Activated T-helper 1 cell treated with anti-CD3 and anti-CD28 coated beads, Interleukin-2, amount 50 U/mL, for 16 hours (primary cell): ENCODE data around the gene HAO2.
"Not testable (repeated sequence)": the region's sequence is repeated elsewhere in the genome, so short reads cannot be mapped to it uniquely, and the experiment has no call there.

Experiments used
- DNase-seq, 2 donors: peaks; one replicate each; pipeline ENCODE4 v3.0.0-alpha.2; 2020; ENCODE audit warnings: low read depth in 1 of 2, low spot score in 1 of 2

HAO2 gene

GRCh38 chr1:119368554-119368953 lies at the start of gene HAO2:
Gene HAO2 (plus strand): TSS chr1:119368785. CDS start chr1:119381086, 12,301 bp downstream.
- DNase-seq: no peak

- DNase-seq: no peak
Measured at GRCh38 chr1:119320100-119320499, 48.5 kb upstream of the HAO2 start.

- no peak for DNase-seq
Measured at GRCh38 chr1:119321666-119322419, 46.7 kb upstream of the HAO2 start.

- DNase-seq: no peak
Measured at GRCh38 chr1:119323216-119323982, 45.2 kb upstream of the HAO2 start.

- DNase-seq: no peak
Measured at GRCh38 chr1:119324198-119324597, 44.4 kb upstream of the HAO2 start.

- no peak for DNase-seq
Measured at GRCh38 chr1:119326251-119326650, 42.3 kb upstream of the HAO2 start.

GRCh38 chr1:119327094-119327449 lies 41.5 kb upstream of the HAO2 start:
- no peak for DNase-seq

- DNase-seq: no peak
Measured at GRCh38 chr1:119327450-119328155, 41.0 kb upstream of the HAO2 start.

GRCh38 chr1:119329541-119330461 lies 38.8 kb upstream of the HAO2 start:
- DNase-seq: no peak

GRCh38 chr1:119330466-119331189 lies 38.0 kb upstream of the HAO2 start:
- DNase-seq: no peak

- DNase-seq: no peak
Measured at GRCh38 chr1:119331190-119331515, 37.4 kb upstream of the HAO2 start.

- no peak for DNase-seq
Measured at GRCh38 chr1:119331915-119332314, 36.7 kb upstream of the HAO2 start.

GRCh38 chr1:119332622-119333021 lies 36.0 kb upstream of the HAO2 start:
- no peak for DNase-seq

- no peak for DNase-seq
Measured at GRCh38 chr1:119333163-119333896, 35.3 kb upstream of the HAO2 start.

GRCh38 chr1:119333897-119334250 lies 34.7 kb upstream of the HAO2 start:
- not testable (repeated sequence) for DNase-seq

GRCh38 chr1:119336848-119337247 lies 31.7 kb upstream of the HAO2 start:
- DNase-seq: no peak

GRCh38 chr1:119338004-119338403 lies 30.6 kb upstream of the HAO2 start:
- no peak for DNase-seq

GRCh38 chr1:119338757-119339156 lies 29.8 kb upstream of the HAO2 start:
- no peak for DNase-seq

- no peak for DNase-seq
Measured at GRCh38 chr1:119340861-119341261, 27.7 kb upstream of the HAO2 start.
